ENCODE results near the gene JADE1. TPM values are rescaled to one million over a fixed set of nuclear protein-coding genes. Genes with fewer than 3 reads are reported as not detected.

JADE1 gene
- total and polyA plus RNA-seq, 2 of the 13 experiments (the other 11 are each of a cell fraction or from before 2014, with no cell fraction given) = 5.4 to 19.3 TPM

- no peak for TF ChIP-seq HOMEZ (CRISPR knock-in tag; IDR thresholded peaks at IDR 0.05; ENCODE audit: low read depth)
Observed at GRCh38 chr4:128921954-128922353, 112.5 kb downstream of the JADE1 start (continued).
